ENCODE results near the gene TMEM147.

The TMEM147 gene

DNA sequence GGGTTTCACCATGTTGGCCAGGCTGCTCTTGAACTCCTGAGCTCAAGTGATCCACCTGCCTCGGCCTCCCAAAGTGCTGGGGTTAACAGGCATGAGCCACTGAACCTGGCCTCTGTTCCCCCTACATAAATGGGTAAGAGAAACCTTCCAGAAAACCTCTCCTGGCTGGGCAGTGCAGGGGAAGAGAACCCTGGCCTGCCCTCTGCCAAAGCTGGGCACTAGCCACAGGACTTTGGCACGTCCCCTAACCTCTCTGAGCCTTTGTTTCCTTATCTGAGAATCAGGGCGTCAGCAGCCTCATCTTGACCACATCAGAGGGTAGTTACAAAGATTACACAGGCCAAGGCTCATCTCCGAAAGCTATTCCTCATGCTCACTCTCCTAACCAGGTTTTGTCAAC lies 19.6 kb upstream of the TMEM147 start:
- DNase-seq (ENCODE audit: low spot score): no peak
- in situ Hi-C loops (cut with MboI; ENCODE audit: low sequenced_read_pairs, unreplicated experiment): no loop called here
- TF ChIP-seq CTCF (IDR thresholded peaks at IDR 0.05; ENCODE audit: borderline replicate concordance, control extremely low read depth, extremely low read depth, insufficient read depth, missing control alignments): no peak

- TF ChIP-seq CTCF (IDR thresholded peaks at IDR 0.05; ENCODE audit: borderline replicate concordance, control extremely low read depth, extremely low read depth, insufficient read depth, missing control alignments): no peak
- in situ Hi-C loops (cut with MboI; ENCODE audit: low sequenced_read_pairs, unreplicated experiment): no loop called here
- no peak for DNase-seq (ENCODE audit: low spot score)
Measured at GRCh38 chr19:35528218-35529038, 17.0 kb upstream of the TMEM147 start, which contains the start of gene SBSN. SBSN (minus strand) TSS chr19:35528311; CDS start chr19:35528281, 30 bp downstream.

DNA sequence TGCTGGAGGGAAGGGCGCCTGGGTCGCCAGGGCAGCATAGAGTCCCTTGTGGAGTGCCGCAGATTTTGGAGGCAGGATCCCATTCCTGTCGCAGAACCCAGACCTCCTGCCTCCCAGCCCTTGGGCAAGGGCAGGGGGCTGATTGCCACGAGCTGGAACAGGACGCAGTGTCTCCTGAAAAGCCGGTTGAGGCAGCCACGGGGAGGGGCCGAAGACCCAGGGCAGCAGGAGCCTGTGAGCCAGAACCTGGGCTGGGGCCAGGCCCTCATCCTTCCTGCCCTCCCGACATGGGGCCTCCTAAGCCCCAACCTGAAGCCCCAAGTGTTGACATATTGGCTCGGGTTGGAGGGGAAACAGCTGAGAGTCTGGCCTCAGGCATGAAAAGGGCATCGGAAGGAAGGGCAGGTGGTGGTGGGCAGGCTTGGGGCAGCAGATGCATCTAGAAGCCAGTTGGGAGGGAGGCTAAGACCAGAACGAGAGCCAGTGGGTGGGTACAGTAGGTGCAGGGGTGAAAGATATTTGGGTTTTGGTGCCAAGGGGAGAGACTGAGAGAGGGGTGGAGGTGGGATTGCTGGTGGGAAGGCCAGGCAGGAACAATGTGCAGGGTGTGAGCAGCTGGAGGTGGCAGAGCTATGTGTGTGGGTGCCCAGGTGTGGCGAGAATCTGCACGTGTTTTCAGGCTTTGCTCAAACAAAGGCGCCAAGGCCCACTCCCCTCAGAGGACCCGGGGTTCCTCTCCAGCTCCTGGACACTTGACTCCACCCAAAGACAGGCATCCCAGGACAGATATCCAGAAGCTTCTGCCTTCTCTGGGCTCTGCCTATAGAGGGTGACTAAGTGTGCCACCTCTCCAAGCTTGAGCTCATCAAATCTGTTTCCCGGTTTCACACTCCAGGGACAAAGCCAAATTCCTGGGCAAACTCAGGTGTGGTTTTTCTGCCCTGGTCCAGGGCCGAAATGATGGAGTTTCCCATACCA lies 15.9 kb upstream of the TMEM147 start:
- no peak for DNase-seq (ENCODE audit: low spot score)
- no peak for TF ChIP-seq CTCF (IDR thresholded peaks at IDR 0.05; ENCODE audit: borderline replicate concordance, control extremely low read depth, extremely low read depth, insufficient read depth, missing control alignments)
- in situ Hi-C loops (cut with MboI; ENCODE audit: low sequenced_read_pairs, unreplicated experiment): no loop called here

GRCh38 chr19:35531291-35531690 lies 14.1 kb upstream of the TMEM147 start:
- DNase-seq (ENCODE audit: low spot score): no peak
- no peak for TF ChIP-seq CTCF (IDR thresholded peaks at IDR 0.05; ENCODE audit: borderline replicate concordance, control extremely low read depth, extremely low read depth, insufficient read depth, missing control alignments)
- in situ Hi-C loops (cut with MboI; ENCODE audit: low sequenced_read_pairs, unreplicated experiment): no loop called here

DNA sequence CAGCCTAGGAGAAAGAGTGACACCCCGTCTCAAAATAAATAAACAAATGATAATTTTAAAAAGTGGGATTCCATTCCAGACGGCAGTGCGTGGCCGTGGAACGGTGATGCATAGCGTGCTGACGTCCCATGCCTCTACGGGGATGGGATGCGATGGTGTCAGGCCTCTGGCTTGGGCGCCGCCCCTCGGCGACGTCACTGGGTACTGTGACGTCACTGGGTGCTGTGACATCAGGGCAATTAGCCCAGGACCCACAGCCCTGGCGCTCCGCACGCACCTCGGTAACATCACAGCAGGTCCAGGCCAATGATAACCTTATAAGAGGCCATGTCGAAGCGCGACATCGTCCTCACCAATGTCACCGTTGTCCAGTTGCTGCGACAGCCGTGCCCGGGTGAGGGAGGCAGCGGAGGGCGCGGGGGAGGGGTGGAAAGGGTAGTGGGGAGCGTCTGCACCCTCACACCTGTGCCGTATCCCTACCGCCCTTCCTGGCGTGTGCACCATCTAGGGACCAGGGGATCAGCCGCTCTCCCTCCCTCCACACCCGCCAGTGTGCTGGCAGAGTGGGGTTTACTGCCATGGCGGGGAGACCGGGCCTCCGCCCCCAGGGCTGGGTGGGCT lies 12.1 kb upstream of the TMEM147 start, which contains the start of gene GAPDHS:
TSS of gene GAPDHS (plus strand) at position 256 of the 621 bp plus-strand sequence. CDS start at position 328, 72 bp downstream.
- no peak for DNase-seq (ENCODE audit: low spot score)
- in situ Hi-C loops (cut with MboI; ENCODE audit: low sequenced_read_pairs, unreplicated experiment): no loop called here
- TF ChIP-seq CTCF (IDR thresholded peaks at IDR 0.05; ENCODE audit: borderline replicate concordance, control extremely low read depth, extremely low read depth, insufficient read depth, missing control alignments): no peak

GRCh38 chr19:35533822-35534392 lies 11.5 kb upstream of the TMEM147 start:
- no peak for TF ChIP-seq CTCF (IDR thresholded peaks at IDR 0.05; ENCODE audit: borderline replicate concordance, control extremely low read depth, extremely low read depth, insufficient read depth, missing control alignments)
- peak; percentile 63 for DNase-seq (ENCODE audit: low spot score)
- in situ Hi-C loops (cut with MboI; ENCODE audit: low sequenced_read_pairs, unreplicated experiment): no loop called here

Data from GM13976 (cell line).